CD4-positive, alpha-beta T cell treated with Interleukin-12 subunit alpha and Interleukin-12 subunit beta, for 1 hour (primary cell): ENCODE data around the gene GATAD1.
"Not testable (repeated sequence)": the region's sequence is repeated elsewhere in the genome, so short reads cannot be mapped to it uniquely, and the experiment has no call there.

Source experiments
- DNase-seq: peaks from one replicate; pipeline ENCODE4 v3.0.0-alpha.2; 2020

The GATAD1 gene

GRCh38 chr7:92447345-92448204, at the start of gene GATAD1:
Gene GATAD1, plus strand, starts transcription at chr7:92447482. Its CDS starts 248 bp downstream, at chr7:92447730.
- DNase-seq, result peak; percentile 88

- DNase-seq, result no peak
Measured at GRCh38 chr7:92397542-92397941, 49.7 kb upstream of the GATAD1 start.

GRCh38 chr7:92400013-92400412, 47.3 kb upstream of the GATAD1 start:
- DNase-seq, result no peak

GRCh38 chr7:92402920-92403759, 44.1 kb upstream of the GATAD1 start:
- no peak for DNase-seq

DNA sequence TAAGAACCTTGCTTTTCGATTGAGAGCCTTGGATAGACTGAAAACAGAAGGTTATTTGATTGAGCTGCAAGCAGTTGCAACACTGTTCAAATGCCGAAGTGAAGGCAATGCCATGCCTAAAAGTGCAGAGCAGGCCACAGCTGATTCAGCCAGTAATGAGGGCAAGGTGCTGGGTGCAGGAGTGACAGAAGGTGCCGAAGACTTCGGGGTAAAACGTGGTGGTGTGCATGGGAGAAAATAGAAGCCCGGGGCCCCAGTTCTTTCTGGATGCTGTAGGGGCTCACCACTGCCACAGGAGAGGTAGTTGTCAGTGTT, 43.6 kb upstream of the GATAD1 start:
- no peak for DNase-seq

DNA sequence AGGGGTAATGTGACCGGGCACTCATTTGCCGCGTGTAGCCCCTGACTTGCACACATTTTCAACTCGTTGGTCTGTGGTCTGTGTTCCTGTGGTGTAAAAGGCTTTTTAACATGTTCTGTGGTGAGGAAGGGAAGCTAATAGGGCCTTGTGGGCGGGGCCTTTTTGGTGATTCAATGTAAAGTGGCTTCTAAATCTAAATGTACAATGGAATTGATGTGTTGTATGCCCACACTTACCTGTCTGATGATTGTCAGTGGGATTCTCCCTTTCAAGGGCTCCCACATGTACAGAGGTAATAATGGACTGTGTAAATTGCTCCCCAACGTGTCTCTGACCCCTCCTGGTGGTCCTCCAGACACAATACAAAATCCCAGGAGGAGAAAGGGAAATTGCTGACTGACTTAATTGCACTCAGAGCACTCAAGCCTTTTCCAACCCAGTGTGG, 43.1 kb upstream of the GATAD1 start:
- DNase-seq, result peak; percentile 28

GRCh38 chr7:92409357-92409756, 37.9 kb upstream of the GATAD1 start:
- DNase-seq, result no peak

- DNase-seq, result not testable (repeated sequence)
Measured at GRCh38 chr7:92410162-92410561, 37.1 kb upstream of the GATAD1 start.

DNA sequence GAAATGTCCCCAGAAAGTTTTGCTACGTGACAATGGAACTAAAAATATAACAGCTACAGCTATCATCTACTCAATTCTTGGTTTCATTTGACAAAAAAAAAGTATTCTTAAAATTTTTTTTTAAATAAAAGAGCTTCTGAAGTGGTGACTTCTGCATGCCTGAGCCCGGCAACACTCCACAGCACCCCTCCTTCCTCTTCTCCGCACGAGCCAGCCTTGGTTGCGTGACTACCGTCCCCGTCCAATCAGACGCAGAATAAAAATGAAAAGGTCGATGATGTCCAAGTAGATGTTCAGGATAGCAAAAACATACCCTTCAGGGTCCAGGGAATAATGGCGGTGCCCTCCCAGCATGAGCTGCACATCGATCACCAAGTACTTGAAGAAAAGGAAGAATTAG, 34.5 kb upstream of the GATAD1 start:
- no peak for DNase-seq

DNA sequence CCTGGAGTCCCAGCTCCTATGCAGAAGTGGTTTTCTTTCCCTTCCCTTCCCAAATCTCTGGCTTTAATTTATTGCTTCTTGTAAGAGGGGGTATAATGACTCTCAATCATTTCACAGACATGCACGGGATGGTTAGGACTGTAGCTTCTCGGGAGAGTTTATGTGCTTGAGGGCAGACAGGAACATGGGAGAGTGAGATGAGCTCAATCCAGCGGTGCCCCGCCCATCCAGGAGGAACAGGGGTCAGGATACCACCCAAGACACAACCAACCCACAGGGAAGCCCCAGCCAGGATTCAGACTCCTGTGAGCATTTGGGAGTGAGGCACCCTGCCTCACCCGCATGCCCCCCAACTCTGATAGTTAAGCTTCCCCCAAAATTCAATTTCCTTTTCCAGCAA, 33.7 kb upstream of the GATAD1 start:
- DNase-seq, result no peak

GRCh38 chr7:92415225-92415624, 32.1 kb upstream of the GATAD1 start:
- no peak for DNase-seq

- no peak for DNase-seq
Measured at GRCh38 chr7:92417913-92418312, 29.4 kb upstream of the GATAD1 start.

DNA sequence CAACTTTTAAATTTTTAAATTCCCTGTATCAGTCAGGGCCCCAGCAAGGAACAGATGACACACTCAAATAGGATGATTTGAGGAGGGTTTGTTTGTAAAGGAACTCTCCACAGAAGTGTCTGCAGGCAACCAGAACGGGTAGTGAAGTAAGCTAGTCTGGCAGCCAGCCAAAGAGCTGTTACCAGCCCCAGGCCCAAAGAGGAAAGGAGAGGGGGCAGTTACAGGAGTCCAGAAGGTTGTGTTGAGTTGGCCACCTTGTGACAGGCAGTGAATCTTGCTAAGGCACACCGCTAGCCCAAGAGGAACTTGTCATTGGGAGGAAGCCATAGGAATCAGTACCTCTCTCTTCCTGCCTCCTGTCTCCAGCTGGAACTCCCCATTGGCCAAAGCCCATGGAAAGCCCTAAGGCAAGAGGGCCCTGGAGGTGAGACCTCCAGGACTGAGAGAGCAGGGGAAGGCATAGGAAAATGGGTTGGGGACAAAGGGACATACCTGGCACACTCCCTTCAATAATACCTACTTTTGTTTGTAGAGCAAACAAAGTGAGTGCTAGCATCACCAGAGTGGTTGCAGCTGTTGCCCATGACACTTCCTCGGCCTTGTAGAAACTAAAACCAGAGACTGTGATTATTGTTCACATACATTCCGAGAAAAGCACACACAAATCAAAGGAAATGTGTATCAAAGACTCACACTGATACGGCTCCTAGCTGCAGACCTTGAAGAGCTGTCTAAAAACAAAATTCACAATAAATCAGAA, 25.4 kb upstream of the GATAD1 start:
- DNase-seq, result no peak

DNA sequence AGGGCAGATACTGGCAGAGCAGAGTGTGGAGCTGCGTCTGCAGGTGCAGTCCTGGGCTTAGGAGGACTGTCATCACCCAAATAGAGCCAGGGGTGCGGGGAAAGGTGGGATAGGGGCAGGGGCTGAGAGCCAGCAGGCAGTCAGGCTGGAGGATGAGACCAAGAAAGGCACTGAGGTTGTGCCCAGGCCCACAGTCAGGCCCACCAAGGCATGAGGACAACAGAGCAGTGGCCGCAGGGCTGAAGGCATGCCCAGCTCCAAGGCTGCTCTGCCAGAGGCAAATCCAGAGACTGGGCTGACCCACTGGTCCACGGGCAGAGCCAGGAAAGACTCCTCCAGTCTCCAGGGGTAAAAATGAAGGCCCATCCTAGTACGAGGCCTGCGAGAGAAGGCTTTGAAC, 24.4 kb upstream of the GATAD1 start:
- no peak for DNase-seq

- no peak for DNase-seq
Measured at GRCh38 chr7:92423710-92424131, 23.6 kb upstream of the GATAD1 start.

- DNase-seq, result peak; percentile 13
Measured at GRCh38 chr7:92425311-92425947, 21.9 kb upstream of the GATAD1 start.

GRCh38 chr7:92427193-92427592, 20.1 kb upstream of the GATAD1 start:
- no peak for DNase-seq

GRCh38 chr7:92432299-92432946, 14.9 kb upstream of the GATAD1 start:
- DNase-seq, result no peak

GRCh38 chr7:92433019-92433418, 14.3 kb upstream of the GATAD1 start:
- no peak for DNase-seq

DNA sequence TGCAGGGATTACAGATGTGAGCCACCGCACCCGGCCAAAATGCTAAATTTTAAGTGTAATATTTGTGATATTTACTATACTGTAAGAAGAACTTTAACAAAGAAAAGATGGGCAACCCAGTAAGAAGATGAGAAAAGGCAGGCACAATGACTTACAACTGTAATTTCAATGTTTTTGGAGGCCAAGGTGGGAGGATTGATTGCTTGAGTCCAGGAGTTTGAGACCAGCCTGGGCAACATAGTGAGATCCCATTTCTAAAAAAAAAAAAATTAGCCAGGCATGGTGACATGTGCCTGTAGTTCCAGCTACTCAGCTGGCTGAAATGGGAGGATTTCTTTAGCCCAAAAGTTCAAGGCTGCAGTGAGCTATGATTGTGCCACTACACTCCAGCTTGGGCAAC, 11.7 kb upstream of the GATAD1 start:
- no peak for DNase-seq

DNA sequence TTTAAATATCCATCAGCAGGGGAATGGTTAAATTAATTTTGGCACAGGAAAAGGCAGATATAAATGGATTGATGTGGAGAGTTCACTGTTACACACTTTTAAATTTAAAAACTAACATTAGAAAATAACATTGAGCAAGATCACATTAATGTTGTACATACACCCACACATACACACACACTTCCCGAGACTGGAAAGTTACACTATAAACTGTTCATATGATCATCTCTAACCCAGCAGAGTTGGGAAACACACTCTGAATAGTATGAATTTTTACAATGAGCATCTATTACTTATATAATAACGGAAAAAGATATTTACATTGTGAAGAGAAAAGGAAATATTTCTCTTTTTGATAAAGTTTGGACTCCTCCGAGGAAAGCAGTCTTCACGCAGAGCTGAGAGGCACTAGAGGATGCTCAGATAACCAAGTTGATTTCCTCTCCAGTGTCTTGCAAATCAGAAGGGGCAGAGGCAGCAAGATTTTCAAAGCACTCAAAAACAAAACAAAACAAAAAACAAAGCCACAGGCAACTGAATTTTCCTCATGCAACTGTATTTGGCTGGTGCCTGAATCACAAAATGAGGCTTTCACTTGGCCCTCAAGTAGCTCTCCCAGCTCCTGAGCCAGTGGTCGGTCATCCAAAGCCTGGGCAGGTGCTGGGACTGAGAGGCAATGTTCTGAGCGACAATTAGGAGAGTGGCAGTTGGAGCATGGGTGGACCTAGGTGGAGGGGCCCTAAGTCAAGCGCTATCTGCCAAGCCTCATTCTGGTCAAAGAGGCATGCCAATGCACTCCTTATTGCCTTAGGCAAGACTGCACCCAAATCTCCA, 10.5 kb upstream of the GATAD1 start:
- no peak for DNase-seq
